WI38 (cell line): ENCODE measurements around the gene NOS2.
"Not testable (repeated sequence)": the region's sequence is repeated elsewhere in the genome, so short reads cannot be mapped to it uniquely, and the experiment has no call there.

Experiments used
- H3K4me3 ChIP-seq: 2 replicates; pipeline ENCODE4 v1.5.1; 2011; ENCODE audit warnings: low read depth, mild to moderate bottlenecking, control low read depth, low read length
- TF ChIP-seq, protein P1 (sequence below): IDR thresholded peaks from 2 replicates; pipeline ENCODE4 v1.5.1; 2012; ENCODE audit warnings: low read depth, mild to moderate bottlenecking, control low read depth, low read length

The NOS2 gene

DNA sequence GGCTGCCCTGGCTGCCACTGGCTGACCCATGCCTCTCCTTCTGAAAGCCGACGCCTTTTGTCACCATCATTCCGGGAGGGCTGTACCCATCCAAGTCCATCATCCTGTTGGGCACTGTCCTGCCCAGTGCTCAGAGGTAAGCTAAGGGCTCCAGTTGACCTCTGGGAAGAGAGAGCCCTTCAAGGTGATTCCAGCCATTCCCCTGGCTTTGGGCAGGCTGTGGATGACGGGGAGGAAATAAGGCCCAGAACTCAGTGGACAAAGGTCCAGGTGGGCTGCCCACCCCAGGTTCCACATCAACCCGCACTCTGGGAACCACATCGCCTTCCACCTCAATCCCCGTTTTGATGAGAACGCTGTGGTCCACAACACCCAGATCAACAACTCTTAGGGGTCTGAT lies 45.8 kb downstream of the NOS2 start:
- TF ChIP-seq, protein P1, sequence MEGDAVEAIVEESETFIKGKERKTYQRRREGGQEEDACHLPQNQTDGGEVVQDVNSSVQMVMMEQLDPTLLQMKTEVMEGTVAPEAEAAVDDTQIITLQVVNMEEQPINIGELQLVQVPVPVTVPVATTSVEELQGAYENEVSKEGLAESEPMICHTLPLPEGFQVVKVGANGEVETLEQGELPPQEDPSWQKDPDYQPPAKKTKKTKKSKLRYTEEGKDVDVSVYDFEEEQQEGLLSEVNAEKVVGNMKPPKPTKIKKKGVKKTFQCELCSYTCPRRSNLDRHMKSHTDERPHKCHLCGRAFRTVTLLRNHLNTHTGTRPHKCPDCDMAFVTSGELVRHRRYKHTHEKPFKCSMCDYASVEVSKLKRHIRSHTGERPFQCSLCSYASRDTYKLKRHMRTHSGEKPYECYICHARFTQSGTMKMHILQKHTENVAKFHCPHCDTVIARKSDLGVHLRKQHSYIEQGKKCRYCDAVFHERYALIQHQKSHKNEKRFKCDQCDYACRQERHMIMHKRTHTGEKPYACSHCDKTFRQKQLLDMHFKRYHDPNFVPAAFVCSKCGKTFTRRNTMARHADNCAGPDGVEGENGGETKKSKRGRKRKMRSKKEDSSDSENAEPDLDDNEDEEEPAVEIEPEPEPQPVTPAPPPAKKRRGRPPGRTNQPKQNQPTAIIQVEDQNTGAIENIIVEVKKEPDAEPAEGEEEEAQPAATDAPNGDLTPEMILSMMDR: no peak
- H3K4me3 ChIP-seq: no peak overlapping the region

DNA sequence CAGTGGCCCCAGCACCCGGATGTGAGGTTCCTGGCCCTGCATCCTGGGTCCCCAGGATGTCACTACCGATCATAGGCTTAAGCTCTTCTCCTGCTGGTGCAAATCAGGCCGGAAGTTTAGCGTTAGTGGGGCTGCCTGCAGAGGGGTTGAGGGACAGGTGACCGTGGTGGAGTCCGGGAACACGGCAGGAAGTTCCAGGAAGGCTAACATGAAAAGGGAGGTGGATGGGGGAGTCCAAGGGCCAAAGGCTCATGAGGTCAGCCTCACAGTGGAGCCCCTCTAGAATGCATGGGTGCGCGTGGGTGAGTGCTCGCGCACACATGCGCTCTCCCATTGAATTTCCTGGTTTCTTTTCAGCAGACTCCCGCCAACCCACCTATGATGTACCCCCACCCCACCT lies 46.6 kb downstream of the NOS2 start:
- H3K4me3 ChIP-seq: not testable (repeated sequence)

DNA sequence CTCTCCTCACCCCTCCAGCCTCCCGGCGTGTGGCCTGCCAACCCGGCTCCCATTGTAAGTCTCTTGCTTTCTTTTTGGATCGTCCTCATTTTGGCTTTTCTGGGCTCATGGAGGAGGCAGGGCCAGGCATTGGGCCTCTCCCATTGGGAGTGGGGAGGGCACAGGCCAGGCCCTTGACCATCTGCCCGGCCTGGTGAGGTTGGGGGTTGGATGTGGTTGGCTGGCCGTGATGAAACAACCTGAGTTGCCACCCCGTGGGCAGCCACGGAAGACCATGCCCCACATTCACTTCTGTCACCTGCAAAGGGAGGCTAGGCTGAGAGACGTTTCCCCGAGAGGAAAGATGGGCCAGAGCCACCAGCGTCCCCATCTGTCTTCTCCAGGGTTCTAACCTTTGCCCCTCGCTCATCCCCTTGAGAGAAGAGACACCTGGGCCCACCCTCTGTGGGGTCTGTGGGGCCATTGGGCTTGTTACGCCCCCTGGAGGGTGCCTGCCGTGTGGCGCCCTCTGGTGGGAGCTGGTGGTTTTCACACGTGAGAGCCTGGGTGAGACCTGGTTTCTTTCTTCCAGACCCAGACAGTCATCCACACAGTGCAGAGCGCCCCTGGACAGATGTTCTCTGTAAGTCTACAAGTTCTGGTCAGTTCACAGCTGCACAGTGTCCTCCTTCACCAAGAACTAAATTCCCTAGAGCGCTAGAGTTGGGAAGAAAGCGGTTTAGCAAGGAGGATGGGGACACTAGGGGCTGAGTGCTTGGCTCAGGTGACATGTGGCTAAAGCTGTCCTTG lies 47.3 kb downstream of the NOS2 start:
- not testable (repeated sequence) for H3K4me3 ChIP-seq

DNA sequence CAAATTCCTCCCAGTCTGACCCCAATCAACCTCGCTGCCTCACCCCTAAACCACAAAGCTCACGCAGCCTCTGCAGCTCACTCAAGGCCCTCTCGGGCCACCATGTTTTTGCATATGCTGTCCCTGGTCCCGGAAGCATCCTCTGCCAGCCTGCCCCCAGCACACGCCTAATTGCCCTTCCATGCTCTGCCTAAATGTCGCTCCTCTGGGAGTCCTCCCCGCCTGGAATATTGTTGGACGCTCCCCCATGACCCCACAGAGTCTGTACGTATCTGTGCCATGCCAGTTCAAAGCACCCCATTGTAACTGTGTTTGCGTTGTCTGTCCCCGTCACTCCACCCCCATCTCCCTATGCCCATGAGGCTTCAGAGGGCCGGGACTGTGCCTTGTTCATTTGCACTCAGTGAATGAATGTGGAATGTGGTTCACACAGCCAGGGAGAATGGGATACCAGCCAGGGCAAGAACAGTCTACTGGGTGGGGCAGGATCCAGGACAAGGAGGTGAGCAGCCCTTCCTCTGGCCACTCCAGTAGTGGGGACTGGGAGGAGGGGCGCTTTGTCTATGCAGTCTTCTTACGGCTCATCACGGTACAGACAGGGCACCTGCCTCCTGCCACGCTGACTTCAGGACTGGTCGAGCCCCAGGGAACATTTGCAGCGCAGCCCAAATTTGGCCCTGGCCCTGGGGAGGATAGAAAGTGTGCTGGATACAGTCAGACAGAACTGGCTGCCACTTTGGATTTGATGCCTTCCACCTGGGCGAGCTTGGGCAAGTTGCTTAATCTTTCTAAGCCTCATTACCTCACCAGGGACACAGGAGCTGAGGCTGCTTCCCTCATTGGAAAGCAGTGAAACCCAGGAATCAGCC lies 48.5 kb downstream of the NOS2 start:
- TF ChIP-seq, protein P1: no peak
- H3K4me3 ChIP-seq: no peak overlapping the region

DNA sequence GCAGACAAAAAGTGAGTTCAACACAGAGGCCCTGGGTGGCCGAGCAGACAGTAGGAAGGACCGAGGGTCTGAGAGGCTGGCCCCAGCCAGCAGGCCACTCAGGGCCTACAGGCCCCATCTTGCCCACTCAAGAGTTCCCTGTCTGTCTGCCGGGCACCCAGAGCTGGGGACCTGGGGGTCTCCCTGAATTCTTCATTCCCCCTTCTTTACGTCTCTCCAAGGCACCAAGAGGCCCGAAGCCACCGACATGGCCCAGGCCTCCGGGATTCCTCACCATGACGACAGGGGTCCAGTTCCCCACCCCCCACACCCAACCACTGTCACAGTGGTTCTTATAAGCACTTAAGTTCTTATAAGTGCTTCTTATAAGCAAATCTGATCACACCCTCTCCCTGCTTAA lies 49.2 kb downstream of the NOS2 start:
- TF ChIP-seq, protein P1: no peak
- no peak overlapping the region for H3K4me3 ChIP-seq

DNA sequence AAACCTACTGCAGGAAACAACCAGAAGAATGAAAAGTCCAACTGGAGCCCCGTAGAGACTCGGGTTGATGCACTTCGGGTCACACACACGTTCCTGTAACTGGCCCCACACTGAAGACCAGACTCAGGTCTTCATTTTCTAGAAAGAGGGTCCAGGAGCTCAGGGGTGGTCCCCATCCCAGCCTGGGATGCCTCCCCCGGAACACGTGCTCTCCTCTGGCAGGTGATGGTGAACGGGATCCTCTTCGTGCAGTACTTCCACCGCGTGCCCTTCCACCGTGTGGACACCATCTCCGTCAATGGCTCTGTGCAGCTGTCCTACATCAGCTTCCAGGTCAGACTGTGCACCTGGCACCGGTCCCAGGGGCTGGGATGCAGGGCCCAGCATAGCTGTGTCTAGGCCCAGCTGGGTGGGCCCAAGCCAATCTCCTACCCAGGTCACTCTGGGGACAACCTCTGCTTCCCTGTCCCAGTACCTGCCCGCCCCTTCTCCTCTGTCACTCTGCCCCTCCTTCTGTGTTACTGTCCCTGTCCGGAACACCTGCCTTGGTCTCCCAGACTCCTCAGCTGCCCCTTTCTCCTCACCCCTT lies 50.7 kb downstream of the NOS2 start:
- not testable (repeated sequence) for H3K4me3 ChIP-seq

DNA sequence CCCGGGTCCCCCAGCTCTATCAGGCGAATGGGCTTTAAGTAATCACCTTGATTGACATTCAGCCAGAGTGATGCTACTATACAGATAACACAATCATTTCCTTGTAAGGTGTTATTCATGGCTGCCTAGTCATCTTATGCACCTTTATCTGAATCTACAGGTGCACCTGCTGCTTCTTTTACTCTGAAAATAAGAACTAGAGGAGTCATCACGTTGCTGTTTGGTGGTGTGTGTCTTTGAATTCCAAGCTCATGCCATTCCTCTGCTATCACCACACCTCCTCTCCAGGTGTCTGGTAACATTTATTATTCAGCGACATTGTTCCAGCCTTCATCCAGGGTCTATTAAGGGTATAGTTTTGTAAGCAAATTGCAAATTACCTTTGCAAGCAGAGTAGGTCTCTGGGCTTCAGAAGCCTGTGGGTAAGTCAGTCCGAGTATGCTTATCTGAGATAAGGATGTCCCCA lies 51.9 kb downstream of the NOS2 start:
- TF ChIP-seq, protein P1: no peak
- no peak overlapping the region for H3K4me3 ChIP-seq

DNA sequence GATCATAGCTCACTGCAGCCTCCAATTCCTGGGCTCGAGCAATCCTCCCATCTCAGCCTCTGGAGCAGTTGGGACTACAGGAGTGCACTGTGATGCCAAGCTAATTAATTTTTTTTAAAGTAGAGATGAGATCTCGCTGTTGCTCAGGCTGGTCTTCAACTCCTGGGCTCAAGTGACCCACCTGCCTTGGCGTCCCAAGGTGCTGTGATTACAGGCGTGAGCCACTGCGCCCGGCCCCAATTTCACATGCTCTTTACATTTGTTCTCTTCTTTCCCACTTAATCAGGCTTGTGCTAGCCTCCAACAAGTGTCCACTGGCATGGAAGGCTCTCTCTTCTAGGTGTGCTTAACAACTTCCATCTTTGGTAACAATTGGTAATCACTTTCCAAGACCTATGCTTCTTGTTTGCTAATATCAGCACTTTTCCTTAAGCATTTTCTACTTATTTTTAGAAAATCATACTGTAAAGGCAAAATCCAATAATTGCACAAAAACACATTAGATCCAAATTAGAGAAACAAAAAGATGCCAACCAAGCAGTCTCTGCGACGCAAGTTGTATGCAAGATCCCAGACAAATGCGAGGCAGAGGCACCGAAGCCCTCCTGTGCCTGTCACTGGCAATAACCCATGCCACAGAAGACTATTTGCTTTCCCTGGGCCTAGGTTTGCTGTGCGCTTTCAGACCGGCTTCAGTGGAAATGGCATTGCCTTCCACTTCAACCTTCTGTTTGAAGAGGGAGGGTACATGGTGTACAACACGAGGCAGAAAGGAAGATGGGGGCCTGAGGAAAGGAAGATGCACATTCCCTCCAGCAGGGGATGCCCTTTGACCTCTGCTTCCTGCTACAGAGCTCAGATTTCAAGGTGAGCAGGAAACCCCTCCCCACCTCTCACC lies 52.6 kb downstream of the NOS2 start:
- no peak overlapping the region for H3K4me3 ChIP-seq
- TF ChIP-seq, protein P1: no peak
